ENCODE results near the gene FBXL13. TPM values are rescaled to one million over a fixed set of nuclear protein-coding genes. Genes with fewer than 3 reads are reported as not detected.
"Not testable (repeated sequence)": the region's sequence is repeated elsewhere in the genome, so short reads cannot be mapped to it uniquely, and the experiment has no call there.

Gene FBXL13
- total and polyA plus RNA-seq, 7 experiments from 2014 or later = 0.44 to 1.9 (median 1.1) TPM; not detected in 1

- H3K36me3 ChIP-seq (ENCODE audit: control insufficient read depth in 2 of 3, insufficient read depth in 3 of 3, low read length in 3 of 3); H3K27me3 ChIP-seq (ENCODE audit: control insufficient read depth in 2 of 2, insufficient read depth in 2 of 2, low read length in 2 of 2); intact Hi-C loops (cut with micrococcal nuclease); CTCF ChIA-PET; POLR2A ChIA-PET; H3K9me3 ChIP-seq (ENCODE audit: control insufficient read depth in 2 of 3, low read length in 3 of 3); ATAC-seq; H3K4me3 Mint-ChIP-seq; H3K4me1 Mint-ChIP-seq; H3K27ac ChIP-seq (ENCODE audit: low read depth, low read length); H3K4me1 ChIP-seq (ENCODE audit: control insufficient read depth in 2 of 2, insufficient read depth in 2 of 2, low read length in 2 of 2); H3K4me3 ChIP-seq (ENCODE audit: low read length); DNase-seq; H3K27ac Mint-ChIP-seq: not testable (repeated sequence)
- Mint-ChIP-seq H3K9me3 (peaks cover 2 to 17% (median 9%) of the 10 kb centered on the region in 11 donors), H3K36me3 (peaks cover 0 to 23% (median 8%) of the 10 kb centered on the region in 5 donors), H3K27me3 (peaks cover 0 to 10% (median 3%) of the 10 kb centered on the region in 5 donors)
Measured at GRCh38 chr7:103041815-103042214, 32.8 kb downstream of the FBXL13 start.

GRCh38 chr7:103037823-103038739 is 36.5 kb downstream of the FBXL13 start:
- H3K27ac Mint-ChIP-seq; H3K4me3 ChIP-seq (ENCODE audit: low read length); DNase-seq; H3K4me3 Mint-ChIP-seq; H3K36me3 ChIP-seq (ENCODE audit: control insufficient read depth in 2 of 3, insufficient read depth in 3 of 3, low read length in 3 of 3); ATAC-seq; intact Hi-C loops (cut with micrococcal nuclease); POLR2A ChIA-PET; H3K27me3 ChIP-seq (ENCODE audit: control insufficient read depth in 2 of 2, insufficient read depth in 2 of 2, low read length in 2 of 2); H3K4me1 Mint-ChIP-seq; H3K9me3 ChIP-seq (ENCODE audit: control insufficient read depth in 2 of 3, low read length in 3 of 3); H3K4me1 ChIP-seq (ENCODE audit: control insufficient read depth in 2 of 2, insufficient read depth in 2 of 2, low read length in 2 of 2); H3K27ac ChIP-seq (ENCODE audit: low read depth, low read length); CTCF ChIA-PET: not testable (repeated sequence)
- H3K27me3 Mint-ChIP-seq = peaks cover 0 to 10% (median 2%) of the 10 kb centered on the region in 5 donors
- H3K9me3 Mint-ChIP-seq = peaks cover 1 to 13% (median 7%) of the 10 kb centered on the region in 11 donors
- peaks cover 0 to 21% (median 6%) of the 10 kb centered on the region in 5 donors for H3K36me3 Mint-ChIP-seq

GRCh38 chr7:103037476-103037822 is 37.1 kb downstream of the FBXL13 start:
- H3K9me3 Mint-ChIP-seq = peaks cover 0 to 7% (median under 1%) of the 10 kb centered on the region in 11 donors

GRCh38 chr7:103034318-103034717 is 40.3 kb downstream of the FBXL13 start:
- H3K36me3 ChIP-seq (ENCODE audit: control insufficient read depth in 2 of 3, insufficient read depth in 3 of 3, low read length in 3 of 3); H3K36me3 Mint-ChIP-seq; CTCF ChIA-PET; ATAC-seq; H3K4me3 ChIP-seq (ENCODE audit: low read length); POLR2A ChIA-PET; H3K4me1 Mint-ChIP-seq; intact Hi-C loops (cut with micrococcal nuclease); H3K27me3 Mint-ChIP-seq; H3K27ac ChIP-seq (ENCODE audit: low read depth, low read length); H3K4me1 ChIP-seq (ENCODE audit: control insufficient read depth in 2 of 2, insufficient read depth in 2 of 2, low read length in 2 of 2); DNase-seq; H3K27ac Mint-ChIP-seq; H3K27me3 ChIP-seq (ENCODE audit: control insufficient read depth in 2 of 2, insufficient read depth in 2 of 2, low read length in 2 of 2); H3K9me3 ChIP-seq (ENCODE audit: control insufficient read depth in 2 of 3, low read length in 3 of 3); H3K4me3 Mint-ChIP-seq; H3K9me3 Mint-ChIP-seq: not testable (repeated sequence)

More at GRCh38 chr7:103037476-103037822, 37.1 kb downstream of the FBXL13 start:
- Mint-ChIP-seq H3K4me3 (no peak overlapping the region), H3K27me3 (peaks cover 0 to 10% (median 0%) of the 10 kb centered on the region in 5 donors), H3K27ac (no peak overlapping the region), H3K36me3 (peaks cover 0 to 15% (median 0%) of the 10 kb centered on the region in 5 donors), H3K4me1 (no peaks in the 10 kb centered on the region)
- H3K27ac ChIP-seq (ENCODE audit: low read depth, low read length) = no peak overlapping the region
- H3K27me3 ChIP-seq (ENCODE audit: control insufficient read depth in 2 of 2, insufficient read depth in 2 of 2, low read length in 2 of 2) = no peaks in the 10 kb centered on the region
- no peak for ATAC-seq
- CTCF ChIA-PET = no interaction called here
- intact Hi-C loops (cut with micrococcal nuclease) = no loop called here
- H3K36me3 ChIP-seq (ENCODE audit: control insufficient read depth in 2 of 3, insufficient read depth in 3 of 3, low read length in 3 of 3) = no peaks in the 10 kb centered on the region
- no peak for DNase-seq
- POLR2A ChIA-PET = no interaction called here
- H3K9me3 ChIP-seq (ENCODE audit: control insufficient read depth in 2 of 3, low read length in 3 of 3) = no peaks in the 10 kb centered on the region
- no peaks in the 10 kb centered on the region for H3K4me1 ChIP-seq (ENCODE audit: control insufficient read depth in 2 of 2, insufficient read depth in 2 of 2, low read length in 2 of 2)
- H3K4me3 ChIP-seq (ENCODE audit: low read length) = no peak overlapping the region

GRCh38 chr7:103031781-103032180 is 42.8 kb downstream of the FBXL13 start:
- Histone ChIP-seq H3K9me3 (ENCODE audit: control insufficient read depth in 2 of 3, low read length in 3 of 3) (no peaks in the 10 kb centered on the region), H3K27me3 (ENCODE audit: control insufficient read depth in 2 of 2, insufficient read depth in 2 of 2, low read length in 2 of 2) (no peaks in the 10 kb centered on the region), H3K27ac (ENCODE audit: low read depth, low read length) (no peak overlapping the region), H3K4me3 (ENCODE audit: low read length) (no peak overlapping the region), H3K4me1 (ENCODE audit: control insufficient read depth in 2 of 2, insufficient read depth in 2 of 2, low read length in 2 of 2) (no peaks in the 10 kb centered on the region), H3K36me3 (ENCODE audit: control insufficient read depth in 2 of 3, insufficient read depth in 3 of 3, low read length in 3 of 3) (no peaks in the 10 kb centered on the region)
- H3K4me1 Mint-ChIP-seq = no peaks in the 10 kb centered on the region
- ChIA-PET POLR2A (no interaction called here), CTCF (no interaction called here)
- no peak overlapping the region for H3K27ac Mint-ChIP-seq
- H3K36me3 Mint-ChIP-seq = no peaks in the 10 kb centered on the region
- ATAC-seq = no peak
- intact Hi-C loops (cut with micrococcal nuclease) = no loop called here
- no peak for DNase-seq
- H3K9me3 Mint-ChIP-seq = no peaks in the 10 kb centered on the region
- H3K27me3 Mint-ChIP-seq = no peaks in the 10 kb centered on the region
- no peak overlapping the region for H3K4me3 Mint-ChIP-seq

GRCh38 chr7:103031024-103031423 is 43.6 kb downstream of the FBXL13 start:
- ChIA-PET CTCF (no interaction called here), POLR2A (no interaction called here)
- Mint-ChIP-seq H3K36me3 (no peaks in the 10 kb centered on the region), H3K4me3 (no peak overlapping the region), H3K4me1 (no peaks in the 10 kb centered on the region), H3K27ac (no peak overlapping the region), H3K27me3 (no peaks in the 10 kb centered on the region), H3K9me3 (no peaks in the 10 kb centered on the region)
- Histone ChIP-seq H3K27ac (ENCODE audit: low read depth, low read length) (no peak overlapping the region), H3K9me3 (ENCODE audit: control insufficient read depth in 2 of 3, low read length in 3 of 3) (no peaks in the 10 kb centered on the region), H3K27me3 (ENCODE audit: control insufficient read depth in 2 of 2, insufficient read depth in 2 of 2, low read length in 2 of 2) (no peaks in the 10 kb centered on the region), H3K4me1 (ENCODE audit: control insufficient read depth in 2 of 2, insufficient read depth in 2 of 2, low read length in 2 of 2) (no peaks in the 10 kb centered on the region), H3K4me3 (ENCODE audit: low read length) (no peak overlapping the region), H3K36me3 (ENCODE audit: control insufficient read depth in 2 of 3, insufficient read depth in 3 of 3, low read length in 3 of 3) (no peaks in the 10 kb centered on the region)
- ATAC-seq (no peak), DNase-seq (no peak)
- intact Hi-C loops (cut with micrococcal nuclease) = no loop called here

- ChIA-PET POLR2A (no interaction called here), CTCF (no interaction called here)
- Histone ChIP-seq H3K36me3 (ENCODE audit: control insufficient read depth in 2 of 3, insufficient read depth in 3 of 3, low read length in 3 of 3) (no peaks in the 10 kb centered on the region), H3K27me3 (ENCODE audit: control insufficient read depth in 2 of 2, insufficient read depth in 2 of 2, low read length in 2 of 2) (no peaks in the 10 kb centered on the region), H3K27ac (ENCODE audit: low read depth, low read length) (no peak overlapping the region), H3K9me3 (ENCODE audit: control insufficient read depth in 2 of 3, low read length in 3 of 3) (no peaks in the 10 kb centered on the region), H3K4me3 (ENCODE audit: low read length) (no peak overlapping the region), H3K4me1 (ENCODE audit: control insufficient read depth in 2 of 2, insufficient read depth in 2 of 2, low read length in 2 of 2) (no peaks in the 10 kb centered on the region)
- peaks cover 0 to 5% (median 5%) of the 10 kb centered on the region in 5 donors for H3K36me3 Mint-ChIP-seq
- ATAC-seq (no peak), DNase-seq (no peak)
- no peaks in the 10 kb centered on the region for H3K27me3 Mint-ChIP-seq
- H3K4me3 Mint-ChIP-seq = no peak overlapping the region
- intact Hi-C loops (cut with micrococcal nuclease) = no loop called here
- no peak overlapping the region for H3K27ac Mint-ChIP-seq
- H3K9me3 Mint-ChIP-seq = peaks cover 0 to 18% (median 6%) of the 10 kb centered on the region in 11 donors
- H3K4me1 Mint-ChIP-seq = peaks cover 0 to 9% (median 5%) of the 10 kb centered on the region in 7 donors
Measured at GRCh38 chr7:103025341-103025740, 49.3 kb downstream of the FBXL13 start.
